HEK293T (cell line): ENCODE measurements around the gene IMP4.

Experiments used
- CTCF ChIA-PET: fragments of 350-600 bp; formaldehyde crosslinking; extraction: SDS; loops from one replicate; lab custom pipeline; 2021; ENCODE audit warnings: antibody characterized with exemption, inconsistent platforms; lab: Yijun Ruan, JAX
- POLR2A ChIA-PET: fragments of 350-600 bp; formaldehyde crosslinking; extraction: SDS; loops from one replicate; lab custom pipeline; 2020; ENCODE audit warnings: antibody characterized with exemption, inconsistent platforms; lab: Yijun Ruan, JAX
- DNase-seq: peaks from one replicate; pipeline ENCODE4 v3.0.0; 2012; ENCODE audit warnings: mixed read lengths; ENCODE audit errors: extremely low spot score
- ARNT ChIP-seq: fragments of 450-650 bp; IDR thresholded peaks from 2 replicates; pipeline ENCODE4 v1.6.1; 2017; ENCODE audit warnings: mild to moderate bottlenecking
- BHLHE40 ChIP-seq: fragments of 450-650 bp; IDR thresholded peaks from 2 replicates; pipeline ENCODE4 v1.6.1; 2016; ENCODE audit warnings: mild to moderate bottlenecking, moderate library complexity, borderline replicate concordance
- CTBP1 ChIP-seq: fragments of 450-650 bp; IDR thresholded peaks from 2 replicates; pipeline ENCODE4 v1.6.1; 2016; ENCODE audit warnings: borderline replicate concordance
- ELF4 ChIP-seq: fragments of 450-650 bp; IDR thresholded peaks from 2 replicates; pipeline ENCODE4 v1.6.1; 2017; ENCODE audit warnings: antibody characterized with exemption
- FOXA1 ChIP-seq: fragments of 450-650 bp; IDR thresholded peaks from 2 replicates; pipeline ENCODE4 v1.6.1; 2016; ENCODE audit warnings: mild to moderate bottlenecking
- FOXK2 ChIP-seq: fragments of 450-650 bp; IDR thresholded peaks from 2 replicates; pipeline ENCODE4 v1.6.1; 2016; ENCODE audit warnings: mild to moderate bottlenecking
- FOXM1 ChIP-seq: fragments of 450-650 bp; IDR thresholded peaks from 2 replicates; pipeline ENCODE4 v1.6.1; 2017; ENCODE audit warnings: mild to moderate bottlenecking, borderline replicate concordance
- HDGF ChIP-seq: fragments of 450-650 bp; IDR thresholded peaks from 2 replicates; pipeline ENCODE4 v1.6.1; 2017; ENCODE audit warnings: antibody characterized with exemption, borderline replicate concordance
- L3MBTL2 ChIP-seq: fragments of 450-650 bp; conservative IDR thresholded peaks from 2 replicates; pipeline ENCODE4 v1.6.1; 2016; ENCODE audit warnings: mild to moderate bottlenecking
- LEF1 ChIP-seq: fragments of 450-650 bp; IDR thresholded peaks from 2 replicates; pipeline ENCODE4 v1.6.1; 2017; ENCODE audit warnings: mild to moderate bottlenecking, borderline replicate concordance
- NFRKB ChIP-seq: fragments of 450-650 bp; IDR thresholded peaks from 2 replicates; pipeline ENCODE4 v1.6.1; 2016; ENCODE audit warnings: mild to moderate bottlenecking, moderate library complexity
- PKNOX1 ChIP-seq: fragments of 450-650 bp; IDR thresholded peaks from 2 replicates; pipeline ENCODE4 v1.6.1; 2016
- SP1 ChIP-seq: fragments of 450-650 bp; IDR thresholded peaks from 2 replicates; pipeline ENCODE4 v1.6.1; 2017
- SUZ12 ChIP-seq: fragments of 450-650 bp; IDR thresholded peaks from 2 replicates; pipeline ENCODE4 v1.6.1; 2016; ENCODE audit warnings: mild to moderate bottlenecking
- TARDBP ChIP-seq: fragments of 450-650 bp; IDR thresholded peaks from 2 replicates; pipeline ENCODE4 v1.6.1; 2016
- ZNF384 ChIP-seq: fragments of 450-650 bp; IDR thresholded peaks from 2 replicates; pipeline ENCODE4 v1.6.1; 2016

Gene IMP4

GRCh38 chr2:130365963-130366362, 23.3 kb downstream of the IMP4 start:
- CTCF ChIA-PET, result no interaction called here
- no peak for DNase-seq
- TF ChIP-seq L3MBTL2 (no peak), TARDBP (no peak), SUZ12 (no peak), LEF1 (no peak), SP1 (no peak), BHLHE40 (no peak), FOXK2 (no peak), PKNOX1 (no peak), HDGF (no peak), ZNF384 (no peak), FOXM1 (no peak), FOXA1 (no peak), ELF4 (no peak), ARNT (no peak), NFRKB (no peak), CTBP1 (no peak)
- POLR2A ChIA-PET, result no interaction called here

- TF ChIP-seq BHLHE40, result no peak
- TF ChIP-seq L3MBTL2, result no peak
- no peak for TF ChIP-seq ARNT
- no peak for TF ChIP-seq CTBP1
- no peak for TF ChIP-seq TARDBP
- TF ChIP-seq HDGF, result no peak
- TF ChIP-seq SP1, result no peak
- no peak for TF ChIP-seq FOXA1
- DNase-seq, result no peak
- CTCF ChIA-PET, result no interaction called here
- POLR2A ChIA-PET, result no interaction called here
Observed at GRCh38 chr2:130366720-130367119, 24.0 kb downstream of the IMP4 start.

GRCh38 chr2:130368786-130369185, 26.1 kb downstream of the IMP4 start:
- POLR2A ChIA-PET, result interaction anchor here (0.8 kb wide), 1 partner anchor 13 kb away, joined by 3 read pairs; the partner anchor contains the start of gene PTPN18
- no peak for DNase-seq
- CTCF ChIA-PET, result no interaction called here

GRCh38 chr2:130369311-130369964, 26.7 kb downstream of the IMP4 start:
- POLR2A ChIA-PET, result no interaction called here
- no peak for DNase-seq
- CTCF ChIA-PET, result no interaction called here
- no peak for TF ChIP-seq TARDBP
- no peak for TF ChIP-seq PKNOX1
- no peak for TF ChIP-seq SUZ12
- no peak for TF ChIP-seq FOXK2
- no peak for TF ChIP-seq BHLHE40
- no peak for TF ChIP-seq FOXA1
- no peak for TF ChIP-seq ELF4
- no peak for TF ChIP-seq CTBP1
- TF ChIP-seq ARNT, result no peak
- TF ChIP-seq NFRKB, result no peak
- no peak for TF ChIP-seq SP1
- TF ChIP-seq ZNF384, result no peak
- no peak for TF ChIP-seq LEF1
- TF ChIP-seq FOXM1, result no peak
- TF ChIP-seq L3MBTL2, result no peak
- no peak for TF ChIP-seq HDGF

More at GRCh38 chr2:130368786-130369185, 26.1 kb downstream of the IMP4 start:
- TF ChIP-seq ZNF384 (no peak), ELF4 (no peak), ARNT (no peak)

- ChIA-PET POLR2A (no interaction called here), CTCF (interaction anchor here (0.6 kb wide), 1 partner anchor 16 kb away, joined by 5 read pairs; no protein-coding TSS in a partner anchor)
- TF ChIP-seq LEF1 (no peak), L3MBTL2 (no peak), FOXA1 (no peak), TARDBP (no peak), ARNT (no peak), BHLHE40 (no peak), SP1 (no peak), FOXK2 (no peak), SUZ12 (no peak), HDGF (no peak), NFRKB (no peak), PKNOX1 (no peak), ELF4 (no peak), ZNF384 (no peak), CTBP1 (no peak), FOXM1 (no peak)
- no peak for DNase-seq
Observed at GRCh38 chr2:130369965-130370341, 27.3 kb downstream of the IMP4 start.

GRCh38 chr2:130370490-130370889, 27.8 kb downstream of the IMP4 start:
- no peak for DNase-seq

More at GRCh38 chr2:130370490-130370889, 27.8 kb downstream of the IMP4 start:
- POLR2A ChIA-PET, result no interaction called here
- CTCF ChIA-PET, result interaction anchor here (0.6 kb wide), 1 partner anchor 16 kb away, joined by 5 read pairs; no protein-coding TSS in a partner anchor
- TF ChIP-seq FOXK2 (no peak), HDGF (no peak), SUZ12 (no peak), BHLHE40 (no peak), LEF1 (no peak), TARDBP (no peak), CTBP1 (no peak), ELF4 (no peak), PKNOX1 (no peak), FOXM1 (no peak)
